Islet of Langerhans (tissue), 1 donor: ENCODE measurements around the gene ELOA2.
"Not testable (repeated sequence)": the region's sequence is repeated elsewhere in the genome, so short reads cannot be mapped to it uniquely, and the experiment has no call there.

Source experiments
- FAIRE-seq: peaks from one replicate; lab custom pipeline; 2011; peaks lifted over from hg19 to GRCh38; lab: Jason Lieb, UNC

Gene ELOA2

DNA sequence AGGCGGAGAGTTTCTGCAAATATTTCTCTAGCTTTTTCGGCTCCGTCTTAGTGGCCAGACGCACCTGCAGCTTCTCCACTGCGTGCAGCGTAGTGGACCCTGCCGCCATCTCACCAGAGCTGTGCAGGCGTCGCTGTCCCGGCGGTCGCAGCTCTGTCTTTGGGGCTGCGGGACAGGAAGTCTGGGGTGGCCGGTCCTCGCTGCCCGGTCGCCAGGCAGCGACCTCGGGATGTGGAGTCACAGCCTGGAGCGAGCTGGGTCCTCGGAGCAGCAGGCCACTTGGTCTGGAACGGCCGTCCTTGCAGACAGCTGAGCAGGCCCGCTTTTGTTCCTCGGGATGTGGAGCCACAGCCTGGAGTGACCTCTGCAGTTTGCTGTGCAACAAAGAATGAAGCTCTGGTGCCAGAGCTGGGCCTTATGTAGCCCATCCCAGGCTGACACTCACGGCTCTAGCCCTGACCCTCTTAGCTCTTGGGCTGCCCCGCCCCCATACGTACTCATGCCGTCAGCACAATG, at the start of gene ELOA2:
ELOA2 (minus strand) TSS at position 466 of the 516 bp plus-strand sequence; CDS start at position 109, 357 bp downstream.
- no peak for FAIRE-seq

GRCh38 chr18:47081578-47081977, 46.2 kb upstream of the ELOA2 start:
- FAIRE-seq = no peak

- FAIRE-seq = no peak
These were observed 45.5 kb upstream of the ELOA2 start for GRCh38 chr18:47080872-47081271.

- no peak for FAIRE-seq
These were observed 41.7 kb upstream of the ELOA2 start for GRCh38 chr18:47077111-47077510.

DNA sequence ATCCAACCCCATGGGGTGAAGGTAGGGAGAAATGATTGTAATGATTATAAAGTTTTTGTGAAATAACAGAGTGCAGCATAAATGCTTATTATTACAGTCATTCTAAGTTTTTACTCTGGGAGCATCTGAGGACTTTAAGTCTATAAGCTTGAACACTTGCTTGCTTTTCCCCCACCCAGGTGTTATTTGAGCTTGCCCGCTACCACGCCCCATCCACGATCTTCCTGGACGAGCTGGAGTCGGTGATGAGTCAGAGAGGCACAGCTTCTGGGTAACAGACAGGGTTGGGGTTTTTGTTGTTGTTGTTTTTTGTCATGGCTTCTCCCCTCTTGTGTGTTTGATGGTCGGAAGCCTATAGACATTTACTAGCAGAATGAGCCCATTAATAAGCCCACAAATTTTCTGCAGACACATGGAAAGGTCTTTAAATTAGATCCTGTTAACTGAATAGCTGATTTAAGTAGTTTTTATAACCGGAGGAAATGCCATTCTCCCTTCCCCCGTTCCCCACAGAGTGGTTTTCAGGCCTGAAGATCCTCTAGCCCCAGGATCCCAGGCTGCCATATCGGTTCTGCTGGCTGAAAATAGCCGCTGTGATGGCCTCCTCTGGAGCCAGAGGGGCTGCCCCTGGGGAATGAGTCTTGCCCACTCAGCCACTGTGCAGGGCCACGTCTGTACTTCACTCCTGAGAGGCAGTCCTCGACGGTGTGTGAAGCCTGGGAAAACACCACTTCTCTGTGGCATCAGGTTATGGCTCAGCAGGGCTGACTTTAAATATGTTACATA, 39.9 kb upstream of the ELOA2 start:
- FAIRE-seq = no peak

DNA sequence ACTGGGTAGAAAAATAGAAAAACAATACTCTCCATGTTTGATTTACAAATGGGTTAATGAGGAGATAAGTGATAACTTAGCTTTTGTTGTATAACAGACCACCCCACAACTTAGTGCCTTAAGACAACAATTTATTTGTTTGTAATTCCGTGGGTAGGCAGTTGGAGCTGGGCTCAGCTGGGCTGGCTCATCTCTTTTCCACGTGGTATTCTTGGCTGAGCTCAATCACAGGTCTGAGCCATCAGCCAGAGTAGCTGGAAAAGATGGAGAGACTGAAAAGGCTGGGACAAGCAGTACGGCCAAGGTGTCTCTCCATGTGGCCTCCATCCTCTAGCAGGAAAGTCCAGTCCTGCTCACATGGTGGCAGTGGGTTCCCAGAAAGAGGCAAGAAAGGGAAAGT, 32.2 kb upstream of the ELOA2 start:
- FAIRE-seq = no peak

GRCh38 chr18:47063096-47063495, 27.7 kb upstream of the ELOA2 start:
- FAIRE-seq = no peak

DNA sequence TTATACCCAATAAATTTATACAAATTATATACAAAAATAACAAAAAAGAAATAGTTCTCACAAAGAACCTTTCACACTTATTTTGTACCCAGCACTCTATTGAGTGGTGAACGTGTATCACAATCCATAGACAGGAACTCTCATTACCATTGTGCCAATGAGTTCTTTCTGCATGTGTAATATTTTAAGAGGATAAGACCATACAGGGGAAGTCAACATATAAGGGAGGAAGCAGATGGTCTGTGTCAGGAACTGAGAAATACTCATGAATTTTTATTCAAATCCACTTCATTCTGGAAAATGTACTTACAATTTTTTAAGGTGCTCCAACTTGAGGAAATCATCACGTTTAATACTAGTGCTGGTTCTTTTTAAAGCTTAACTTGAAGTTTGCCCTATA, 27.1 kb upstream of the ELOA2 start:
- no peak for FAIRE-seq

- no peak for FAIRE-seq
These were observed 18.9 kb upstream of the ELOA2 start for GRCh38 chr18:47054369-47054768.

DNA sequence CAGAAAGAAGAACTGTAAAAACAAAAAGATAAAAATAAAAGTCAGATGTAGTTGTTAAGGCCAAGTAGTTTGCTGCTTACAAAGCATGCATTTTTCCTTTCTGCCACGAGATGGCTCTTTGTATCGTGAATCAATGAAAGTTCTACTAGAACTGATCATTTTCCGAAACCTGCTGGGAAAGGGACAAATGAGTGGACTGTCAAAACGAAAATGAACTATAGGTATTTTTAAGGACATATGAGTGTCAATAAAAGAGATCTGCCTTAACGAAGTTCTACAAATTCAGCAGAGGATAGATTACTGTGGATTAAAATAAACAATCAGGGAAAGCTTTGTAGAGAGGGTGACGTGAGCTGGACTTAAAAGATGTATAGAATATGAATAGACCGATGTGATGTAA, 15.0 kb upstream of the ELOA2 start:
- FAIRE-seq = peak; percentile 97

GRCh38 chr18:47040982-47041381, 5.6 kb upstream of the ELOA2 start:
- FAIRE-seq = no peak

DNA sequence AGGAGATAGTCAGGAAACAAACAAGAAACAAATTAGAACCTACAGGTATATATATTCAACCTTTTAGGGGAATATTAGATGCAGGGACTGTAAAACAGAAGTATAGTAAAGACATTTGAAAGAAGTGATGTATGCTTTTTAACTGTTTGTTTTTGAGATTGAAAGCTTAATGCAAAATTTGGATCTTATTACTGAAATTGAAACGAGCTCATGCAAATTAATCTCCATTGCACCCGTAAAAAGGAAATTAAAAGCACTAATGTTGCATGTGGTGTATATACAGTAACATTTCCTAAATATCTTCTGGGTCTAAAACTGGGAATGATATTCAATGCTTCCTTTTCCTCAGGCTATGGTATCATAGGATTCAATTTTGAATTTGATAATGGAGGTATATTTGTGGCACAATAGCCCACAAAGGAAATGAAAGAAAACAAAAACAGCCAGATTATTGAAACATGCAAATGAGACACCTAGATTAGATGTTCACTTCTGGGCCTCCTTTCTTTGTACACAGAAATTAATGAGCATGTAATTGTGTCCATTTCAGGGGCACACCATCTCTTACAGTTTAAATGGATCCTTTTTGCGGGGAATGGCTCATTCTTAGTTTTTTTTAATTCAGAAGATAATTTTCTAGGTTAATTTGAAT, 1.6 kb upstream of the ELOA2 start:
- no peak for FAIRE-seq

- no peak for FAIRE-seq
These were observed 965 bp upstream of the ELOA2 start for GRCh38 chr18:47036298-47036874.

DNA sequence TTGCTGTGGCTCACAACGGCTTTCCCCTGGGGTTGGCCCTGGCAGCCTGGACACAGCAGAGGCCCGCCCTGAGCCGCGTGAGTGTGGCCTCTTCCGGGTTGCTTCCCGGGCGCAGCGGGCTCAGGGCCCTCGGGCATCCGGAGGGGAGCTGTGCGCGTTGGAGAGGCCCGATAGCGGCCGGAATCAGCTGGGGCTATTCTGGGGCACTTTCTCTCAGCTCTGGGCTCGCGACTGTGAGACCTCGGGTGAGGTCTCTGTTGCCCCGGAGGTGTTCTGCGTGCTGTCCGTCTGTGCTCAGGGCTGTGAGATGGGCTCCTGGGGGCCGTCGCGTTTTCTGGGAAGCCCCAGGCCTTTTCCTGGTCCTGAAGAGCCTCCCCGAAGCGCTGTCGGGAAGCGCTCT, 830 bp downstream of the ELOA2 start:
- FAIRE-seq = not testable (repeated sequence)

DNA sequence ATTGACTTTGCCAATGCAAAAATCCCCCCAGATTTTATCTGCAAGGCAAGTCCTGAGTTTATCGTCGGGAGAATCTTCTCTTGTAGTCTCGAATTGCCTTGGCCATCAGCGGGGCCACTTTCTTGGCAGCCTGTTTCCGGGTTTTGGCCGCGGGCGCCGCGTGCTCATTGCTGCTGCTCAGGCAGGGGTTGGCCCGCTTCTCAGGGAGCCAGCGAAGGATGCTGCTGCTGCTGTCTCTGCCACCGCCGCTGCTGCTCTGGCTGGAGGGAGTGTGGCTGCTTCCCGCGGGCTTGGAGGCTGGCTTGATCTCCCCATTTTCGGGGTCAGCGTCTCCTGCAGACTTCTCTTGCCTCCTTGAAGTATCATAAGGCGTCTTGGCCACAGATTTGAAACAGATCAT, 2.5 kb downstream of the ELOA2 start:
- no peak for FAIRE-seq

- not testable (repeated sequence) for FAIRE-seq
These were observed 4.5 kb downstream of the ELOA2 start for GRCh38 chr18:47030887-47031286.

GRCh38 chr18:47029684-47030353, 5.6 kb downstream of the ELOA2 start:
- FAIRE-seq = not testable (repeated sequence)

GRCh38 chr18:47028738-47029137, 6.7 kb downstream of the ELOA2 start:
- not testable (repeated sequence) for FAIRE-seq

GRCh38 chr18:47025557-47026174, 9.8 kb downstream of the ELOA2 start:
- not testable (repeated sequence) for FAIRE-seq

- FAIRE-seq = not testable (repeated sequence)
These were observed 11.5 kb downstream of the ELOA2 start for GRCh38 chr18:47023769-47024465.

GRCh38 chr18:47022821-47023220, 12.6 kb downstream of the ELOA2 start:
- not testable (repeated sequence) for FAIRE-seq
